Renal cortical epithelial cell (primary cell): Measurements from ENCODE around the gene CCDC117. TPM values are rescaled to one million over a fixed set of nuclear protein-coding genes. Genes with fewer than 3 reads are reported as not detected.
"Not testable (repeated sequence)": the region's sequence is repeated elsewhere in the genome, so short reads cannot be mapped to it uniquely, and the experiment has no call there.

ENCODE experiments used
- DNase-seq: peaks from one replicate; pipeline ENCODE4 v3.0.0-alpha.2; 2011; ENCODE audit warnings: low read depth
- total RNA-seq: library from RNA; depleted of rRNA; stranded (reverse); fragments of >200 nt; gene quantifications from 2 replicates; pipeline ENCODE4 v1.2.3, GENCODE V29; 2014

Gene CCDC117
- total RNA-seq, 1 donor from 2014 or later, result 20.6 TPM

GRCh38 chr22:28801845-28802594 lies 29.5 kb downstream of the CCDC117 start:
- DNase-seq, result peak; percentile 45

GRCh38 chr22:28802595-28803123 lies 30.2 kb downstream of the CCDC117 start:
- DNase-seq, result no peak

- DNase-seq, result not testable (repeated sequence)
Observed at GRCh38 chr22:28805426-28805825, 32.9 kb downstream of the CCDC117 start.

GRCh38 chr22:28808716-28809355 lies 36.3 kb downstream of the CCDC117 start:
- no peak for DNase-seq

- DNase-seq, result no peak
Observed at GRCh38 chr22:28810821-28811491, 38.5 kb downstream of the CCDC117 start.

- no peak for DNase-seq
Observed at GRCh38 chr22:28812516-28812915, 40.0 kb downstream of the CCDC117 start.

- peak; percentile 86 for DNase-seq
Observed at GRCh38 chr22:28813772-28814518, 41.5 kb downstream of the CCDC117 start.

GRCh38 chr22:28815111-28815510 lies 42.6 kb downstream of the CCDC117 start:
- no peak for DNase-seq

- DNase-seq, result no peak
Observed at GRCh38 chr22:28815729-28816128, 43.2 kb downstream of the CCDC117 start.

GRCh38 chr22:28817064-28817463 lies 44.6 kb downstream of the CCDC117 start:
- no peak for DNase-seq

- peak; percentile 79 for DNase-seq
Observed at GRCh38 chr22:28817919-28818859, 45.7 kb downstream of the CCDC117 start.

- DNase-seq, result peak; percentile 9
Observed at GRCh38 chr22:28819253-28820096, 47.0 kb downstream of the CCDC117 start.

- no peak for DNase-seq
Observed at GRCh38 chr22:28820885-28821284, 48.4 kb downstream of the CCDC117 start.

GRCh38 chr22:28821452-28821851 lies 49.0 kb downstream of the CCDC117 start:
- no peak for DNase-seq

GRCh38 chr22:28822930-28823551 lies 50.5 kb downstream of the CCDC117 start:
- peak; percentile 40 for DNase-seq

GRCh38 chr22:28824455-28824854 lies 52.0 kb downstream of the CCDC117 start:
- DNase-seq, result not testable (repeated sequence)

- not testable (repeated sequence) for DNase-seq
Observed at GRCh38 chr22:28826430-28826829, 53.9 kb downstream of the CCDC117 start.

GRCh38 chr22:28826921-28827320 lies 54.4 kb downstream of the CCDC117 start:
- no peak for DNase-seq
